GM12878 (cell line): ENCODE data around the gene HAGHL. TPM values are rescaled to one million over a fixed set of nuclear protein-coding genes. Genes with fewer than 3 reads are reported as not detected.

Experiments
- ATAC-seq: fragments of 200-7000 bp; cut with Tn5 transposase; 3 replicates; pipeline ENCODE4 v1.9.1; 2020; ENCODE audit warnings: mild to moderate bottlenecking, moderate library complexity
- BruUV-seq: library from RNA; stranded (reverse); fragments of 400-500 nt; replicated peaks from 2 replicates; lab custom pipeline; 2021; lab: Mats Ljungman, UMichigan
- CTCF ChIA-PET: fragments of 300-600 bp; sonication (Branson Sonifier 250); formaldehyde crosslinking; extraction: SDS; loops from one replicate; lab custom pipeline; 2021; ENCODE audit warnings: inconsistent platforms; lab: Yijun Ruan, JAX
- POLR2A ChIA-PET: fragments of 350-600 bp; formaldehyde crosslinking; extraction: SDS; loops from one replicate; lab custom pipeline; 2021; ENCODE audit warnings: inconsistent platforms; lab: Charles Lee
- RAD21 ChIA-PET: fragments of 300-600 bp; sonication (Branson Sonifier 250); formaldehyde crosslinking; loops from one replicate; lab custom pipeline; 2023; ENCODE audit warnings: antibody characterized with exemption; ENCODE audit not compliant: unreplicated experiment; lab: Charles Lee
- SMC1A ChIA-PET: fragments of 300-600 bp; sonication (Branson Sonifier 250); formaldehyde crosslinking; loops from one replicate; lab custom pipeline; 2023; ENCODE audit not compliant: unreplicated experiment, uncharacterized antibody; lab: Charles Lee
- DNase-seq: peaks from one replicate; pipeline ENCODE4 v3.0.0-alpha.2; 2011; ENCODE audit warnings: low read depth, low spot score
- FAIRE-seq: peaks from 3 replicates; lab custom pipeline; 2011; peaks lifted over from hg19 to GRCh38; lab: Jason Lieb, UNC
- H2AFZ ChIP-seq: 2 replicates; pipeline ENCODE4 v1.6.0; 2011; ENCODE audit warnings: low read depth, low read length, control low read depth; ENCODE audit not compliant: control insufficient read depth
- H3K27ac ChIP-seq: 2 replicates; pipeline ENCODE4 v1.5.1; 2011; ENCODE audit warnings: control low read depth; ENCODE audit not compliant: control insufficient read depth, insufficient read depth
- H3K27me3 ChIP-seq, 2 experiments: replicated peaks in 1 of 2; 2 replicates each; pipeline versions ENCODE4 v1.6.0 to v1.6.1; 2011; ENCODE audit warnings: low read length in 1 of 2; ENCODE audit not compliant: control insufficient read depth in 2 of 2, insufficient read depth in 2 of 2
- H3K36me3 ChIP-seq, 2 experiments: 2 replicates each; pipeline ENCODE4 v1.5.1; 2011; ENCODE audit warnings: low read length in 1 of 2; ENCODE audit not compliant: control insufficient read depth in 2 of 2, insufficient read depth in 2 of 2
- H3K4me1 ChIP-seq: 2 replicates; pipeline ENCODE4 v1.6.1; 2011; ENCODE audit warnings: mild to moderate bottlenecking, low read length, moderate library complexity, mixed read lengths; ENCODE audit not compliant: control insufficient read depth, insufficient read depth
- H3K4me2 ChIP-seq: 2 replicates; pipeline ENCODE4 v1.6.0; 2011; ENCODE audit warnings: control low read depth; ENCODE audit not compliant: control insufficient read depth, insufficient read depth
- H3K4me3 ChIP-seq: fragments of 200-600 bp; sonication (generic); 2 replicates; pipeline ENCODE4 v1.5.1; 2016
- H3K79me2 ChIP-seq: 2 replicates; pipeline ENCODE4 v1.6.0; 2011; ENCODE audit warnings: low read length; ENCODE audit not compliant: control insufficient read depth, insufficient read depth
- H3K9ac ChIP-seq: 2 replicates; pipeline ENCODE4 v1.8.0; 2011; ENCODE audit warnings: low read length, control low read depth, mixed read lengths; ENCODE audit not compliant: control insufficient read depth, insufficient read depth
- H3K9me3 ChIP-seq: replicated peaks from 3 replicates; pipeline ENCODE4 v1.5.1; 2011; ENCODE audit warnings: mild to moderate bottlenecking, low read length; ENCODE audit not compliant: control insufficient read depth, insufficient read depth
- H4K20me1 ChIP-seq: 2 replicates; pipeline ENCODE4 v1.6.0; 2011; ENCODE audit not compliant: control insufficient read depth, insufficient read depth
- CBFB ChIP-seq: IDR thresholded peaks from 2 replicates; pipeline ENCODE4 v1.6.1; 2016; ENCODE audit warnings: antibody characterized with exemption, low read depth
- IRF4 ChIP-seq: IDR thresholded peaks from 2 replicates; pipeline ENCODE4 v1.6.1; 2011; ENCODE audit warnings: low read depth, low read length
- KAT2A ChIP-seq: conservative IDR thresholded peaks from 2 replicates; pipeline ENCODE4 v1.6.1; 2011; ENCODE audit warnings: low read depth, low read length; ENCODE audit not compliant: control insufficient read depth
- NRF1 ChIP-seq: conservative IDR thresholded peaks from 2 replicates; pipeline ENCODE4 v1.6.1; 2011; ENCODE audit warnings: mild to moderate bottlenecking, low read depth, low read length, improper control_type of control experiment
- POU2F2 ChIP-seq: IDR thresholded peaks from 3 replicates; pipeline ENCODE4 v1.6.1; 2011; ENCODE audit warnings: low read depth, mild to moderate bottlenecking, low read length, borderline replicate concordance
- ZSCAN29 ChIP-seq: fragments of 450-650 bp; IDR thresholded peaks from 2 replicates; pipeline ENCODE4 v1.6.1; 2017; ENCODE audit warnings: mild to moderate bottlenecking, moderate library complexity
- WGBS: methylation state at CpG from one replicate; pipeline ENCODE4 v1.1.6; 2016; ENCODE audit warnings: low lambda C conversion rate; ENCODE audit not compliant: insufficient replicate concordance, insufficient coverage; ENCODE audit errors: missing lambda C conversion rate; 5-methylcytosine and 5-hydroxymethylcytosine counted together
- in situ Hi-C: fragments of 300-500 bp; cut with MboI; formaldehyde crosslinking; loops from 9 replicates; pipeline ENCODE4 v1.14.3; 2018; ENCODE audit warnings: mixed read lengths
- intact Hi-C: fragments of 100-400 bp; cut with micrococcal nuclease; formaldehyde crosslinking; loops from one replicate; pipeline ENCODE4 v1.14.2; 2022; ENCODE audit not compliant: unreplicated experiment
- polyA plus RNA-seq, 11 experiments: library from polyadenylated mRNA; depleted of rRNA in 4 of 11; unstranded in 6 of 11; stranded (reverse) in 5 of 11; fragments of >200 nt; fragmentation: Nextera tagmentation in 4 of 11; fragmentation: Illumina TruSeq in 1 of 11; extraction: Ambion mirVana in 4 of 11; extraction: Trizol in 1 of 11; gene quantifications; 1 replicate in 1 of 11; 2 replicates in 10 of 11; pipeline versions ENCODE4 v1.2.1 to v1.2.3, GENCODE V29; 2011 to 2016; ENCODE audit warnings: inconsistent platforms in 2 of 11, missing spikeins in 2 of 11, low read depth in 1 of 11
- total RNA-seq, 4 experiments: library from RNA; depleted of rRNA in 3 of 4; stranded (reverse); fragments of >200 nt in 3 of 4; fragmentation: Illumina TruSeq in 1 of 4; extraction: Trizol in 1 of 4; gene quantifications; 2 replicates each; pipeline versions ENCODE4 v1.2.1 to v1.2.3, GENCODE V29; 2013 to 2021
- TF ChIP-seq, protein P1 (sequence below): fragments of 450-650 bp; formaldehyde crosslinking; IDR thresholded peaks from 2 replicates; pipeline ENCODE4 v1.4.0; 2020; ENCODE audit warnings: mild to moderate bottlenecking, moderate library complexity
- TF ChIP-seq, protein P2 (sequence below): fragments of 450-650 bp; IDR thresholded peaks from 2 replicates; pipeline ENCODE4 v1.6.1; 2016; ENCODE audit warnings: mild to moderate bottlenecking

The HAGHL gene
- total and polyA plus RNA-seq, 10 of the 15 experiments (the other 5 are each of a cell fraction or from before 2014, with no cell fraction given): 0.23 to 44.6 (median 16.4) TPM

DNA sequence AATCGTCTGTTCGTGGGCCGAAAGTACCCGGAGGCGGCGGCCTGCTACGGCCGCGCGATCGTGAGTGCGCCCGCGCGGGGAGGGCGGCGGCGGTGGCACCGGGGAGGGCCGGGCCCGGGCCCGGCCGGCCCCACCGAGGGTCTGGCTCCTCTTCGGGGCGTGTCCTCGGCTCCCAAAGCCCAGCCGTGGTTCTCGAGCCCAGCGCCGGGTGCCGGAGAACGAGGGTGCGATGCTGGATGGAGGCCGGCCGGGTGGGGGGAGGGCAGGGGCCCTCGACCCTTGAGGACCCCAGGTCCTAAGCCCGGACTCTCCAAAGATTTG is 46.3 kb upstream of the HAGHL start:
- TF ChIP-seq NRF1: no peak
- no peak for TF ChIP-seq IRF4
- TF ChIP-seq ZSCAN29: no peak
- TF ChIP-seq CBFB: 0 out of 2 replicates have a peak, but pooled peaks have one; percentile 28
- TF ChIP-seq KAT2A: no peak
- TF ChIP-seq, protein P1, sequence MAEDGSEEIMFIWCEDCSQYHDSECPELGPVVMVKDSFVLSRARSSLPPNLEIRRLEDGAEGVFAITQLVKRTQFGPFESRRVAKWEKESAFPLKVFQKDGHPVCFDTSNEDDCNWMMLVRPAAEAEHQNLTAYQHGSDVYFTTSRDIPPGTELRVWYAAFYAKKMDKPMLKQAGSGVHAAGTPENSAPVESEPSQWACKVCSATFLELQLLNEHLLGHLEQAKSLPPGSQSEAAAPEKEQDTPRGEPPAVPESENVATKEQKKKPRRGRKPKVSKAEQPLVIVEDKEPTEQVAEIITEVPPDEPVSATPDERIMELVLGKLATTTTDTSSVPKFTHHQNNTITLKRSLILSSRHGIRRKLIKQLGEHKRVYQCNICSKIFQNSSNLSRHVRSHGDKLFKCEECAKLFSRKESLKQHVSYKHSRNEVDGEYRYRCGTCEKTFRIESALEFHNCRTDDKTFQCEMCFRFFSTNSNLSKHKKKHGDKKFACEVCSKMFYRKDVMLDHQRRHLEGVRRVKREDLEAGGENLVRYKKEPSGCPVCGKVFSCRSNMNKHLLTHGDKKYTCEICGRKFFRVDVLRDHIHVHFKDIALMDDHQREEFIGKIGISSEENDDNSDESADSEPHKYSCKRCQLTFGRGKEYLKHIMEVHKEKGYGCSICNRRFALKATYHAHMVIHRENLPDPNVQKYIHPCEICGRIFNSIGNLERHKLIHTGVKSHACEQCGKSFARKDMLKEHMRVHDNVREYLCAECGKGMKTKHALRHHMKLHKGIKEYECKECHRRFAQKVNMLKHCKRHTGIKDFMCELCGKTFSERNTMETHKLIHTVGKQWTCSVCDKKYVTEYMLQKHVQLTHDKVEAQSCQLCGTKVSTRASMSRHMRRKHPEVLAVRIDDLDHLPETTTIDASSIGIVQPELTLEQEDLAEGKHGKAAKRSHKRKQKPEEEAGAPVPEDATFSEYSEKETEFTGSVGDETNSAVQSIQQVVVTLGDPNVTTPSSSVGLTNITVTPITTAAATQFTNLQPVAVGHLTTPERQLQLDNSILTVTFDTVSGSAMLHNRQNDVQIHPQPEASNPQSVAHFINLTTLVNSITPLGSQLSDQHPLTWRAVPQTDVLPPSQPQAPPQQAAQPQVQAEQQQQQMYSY (CRISPR knock-in tag): no peak
- TF ChIP-seq, protein P2, sequence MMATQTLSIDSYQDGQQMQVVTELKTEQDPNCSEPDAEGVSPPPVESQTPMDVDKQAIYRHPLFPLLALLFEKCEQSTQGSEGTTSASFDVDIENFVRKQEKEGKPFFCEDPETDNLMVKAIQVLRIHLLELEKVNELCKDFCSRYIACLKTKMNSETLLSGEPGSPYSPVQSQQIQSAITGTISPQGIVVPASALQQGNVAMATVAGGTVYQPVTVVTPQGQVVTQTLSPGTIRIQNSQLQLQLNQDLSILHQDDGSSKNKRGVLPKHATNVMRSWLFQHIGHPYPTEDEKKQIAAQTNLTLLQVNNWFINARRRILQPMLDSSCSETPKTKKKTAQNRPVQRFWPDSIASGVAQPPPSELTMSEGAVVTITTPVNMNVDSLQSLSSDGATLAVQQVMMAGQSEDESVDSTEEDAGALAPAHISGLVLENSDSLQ: no peak
- TF ChIP-seq POU2F2: 0 out of 3 replicates have a peak, but pooled peaks have one; percentile 1
- ATAC-seq (no peak), DNase-seq (no peak), FAIRE-seq (no peak)
- Histone ChIP-seq H3K27me3 (no peaks in the 10 kb centered on the region), H3K4me1 (peaks cover 15% of the 10 kb centered on the region), H3K36me3 (peaks cover 6 to 9% of the 10 kb centered on the region in 2 experiments; a peak in 2 of 4 replicates), H4K20me1 (peaks cover 6% of the 10 kb centered on the region; the same call in 1 of the 2 replicates), H3K4me3 (peak overlapping the region; percentile 77), H3K79me2 (peaks cover 24% of the 10 kb centered on the region), H3K27ac (peak overlapping the region; percentile 53), H3K9me3 (no peaks in the 10 kb centered on the region), H3K4me2 (peak overlapping the region; percentile 98), H2AFZ (peak overlapping the region; percentile 84; the same call in 1 of the 2 replicates), H3K9ac (peak overlapping the region; percentile 88)
- POLR2A ChIA-PET: interaction anchor here (1.0 to 2.0 kb wide), 6 partner anchors 9 to 42 kb away, joined by 3 to 13 read pairs (median 4); partner anchors contain the start of genes RHOT2 and WDR24
- CTCF ChIA-PET: interaction anchor here (1.0 to 1.5 kb wide), 2 partner anchors 9 to 13 kb away, joined by 3 to 4 read pairs; partner anchors contain the start of genes RHOT2 and WDR24
- RAD21 ChIA-PET: interaction anchor here (0.9 kb wide), 2 partner anchors 14 to 40 kb away, joined by 3 read pairs; partner anchors contain the start of gene ANTKMT
- intact Hi-C loops: loop anchor here (5.0 kb wide), 1 partner anchor 43 kb away; the partner anchor contains the start of gene METTL26
- BruUV-seq: no TSS peak
- WGBS: 1% methylated on average over 31 of the region's 38 CpGs
- SMC1A ChIA-PET: no interaction called here
- in situ Hi-C loops: no loop called here
